Skeletal muscle tissue (tissue), 4 donors: Measurements from ENCODE around the gene OR52B2. TPM values are rescaled to one million over a fixed set of nuclear protein-coding genes. Genes with fewer than 3 reads are reported as not detected.
"Not testable (repeated sequence)": the region's sequence is repeated elsewhere in the genome, so short reads cannot be mapped to it uniquely, and the experiment has no call there.

Source experiments
- H3K27ac ChIP-seq: one replicate; pipeline ENCODE4 v1.7.0; 2013; ENCODE audit warnings: mild to moderate bottlenecking, low read depth, low read length, inconsistent platforms
- H3K27me3 ChIP-seq, 3 donors: one replicate each; pipeline ENCODE4 v1.7.0; 2013; ENCODE audit warnings: low read length in 3 of 3; ENCODE audit not compliant: control insufficient read depth in 3 of 3, insufficient read depth in 3 of 3
- H3K36me3 ChIP-seq, 3 donors: one replicate each; pipeline ENCODE4 v1.7.0; 2013; ENCODE audit warnings: low read length in 3 of 3; ENCODE audit not compliant: control insufficient read depth in 3 of 3, insufficient read depth in 3 of 3
- H3K4me1 ChIP-seq, 3 donors: one replicate each; pipeline ENCODE4 v1.7.0; 2013; ENCODE audit warnings: low read length in 3 of 3, mild to moderate bottlenecking in 3 of 3; ENCODE audit not compliant: control insufficient read depth in 3 of 3, insufficient read depth in 3 of 3
- H3K4me3 ChIP-seq, 3 donors: one replicate each; pipeline ENCODE4 v1.7.0; 2013; ENCODE audit warnings: low read length in 3 of 3
- H3K9ac ChIP-seq, 3 donors: one replicate each; pipeline ENCODE4 v1.7.0; 2013; ENCODE audit warnings: low read length in 3 of 3, mild to moderate bottlenecking in 3 of 3, moderate library complexity in 2 of 3, low read depth in 1 of 3
- H3K9me3 ChIP-seq, 3 donors: one replicate each; pipeline ENCODE4 v1.7.0; 2013; ENCODE audit warnings: low read length in 3 of 3; ENCODE audit not compliant: control insufficient read depth in 3 of 3
- total RNA-seq: library from RNA; depleted of rRNA; stranded (reverse); fragments of >200 nt; gene quantifications from one replicate; pipeline ENCODE4 v1.2.3, GENCODE V29; 2014
- donor health status: Osteomylitis.

The OR52B2 gene
- total RNA-seq, 1 donor from 2014 or later = not detected

DNA sequence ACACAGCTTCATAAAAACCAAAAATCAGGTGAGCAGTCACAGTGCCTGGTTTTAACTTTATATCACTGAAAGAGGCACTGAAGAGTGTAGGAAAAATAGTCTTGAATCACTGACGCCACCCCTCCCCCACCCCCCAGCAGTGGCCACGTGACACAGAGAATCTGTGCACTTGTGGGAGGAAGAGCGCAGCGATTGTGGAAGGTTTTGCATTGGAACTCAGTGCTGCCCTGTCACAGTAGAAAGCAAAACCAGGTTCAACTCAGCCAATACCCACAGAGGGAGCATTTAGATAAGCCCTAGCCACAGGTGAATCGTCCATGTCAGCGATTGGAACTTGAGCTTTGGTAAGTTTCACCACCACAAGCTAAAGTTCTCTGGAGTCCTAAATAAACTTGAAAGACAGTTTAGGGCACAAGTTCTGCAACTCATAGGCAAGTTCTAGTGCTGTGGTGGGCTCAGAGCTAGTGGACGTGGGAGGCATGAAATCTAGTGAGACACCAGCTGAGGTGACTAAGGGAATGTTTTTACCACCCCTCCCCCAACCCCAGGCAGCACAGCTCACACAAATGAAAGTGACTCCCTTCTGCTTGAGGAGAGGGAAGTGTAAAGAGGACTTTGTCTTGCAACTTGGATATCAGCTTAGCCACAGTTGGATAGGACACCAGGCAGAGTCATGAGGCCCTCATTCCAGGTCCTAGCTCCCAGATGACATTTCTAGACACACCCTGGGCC lies 13.3 kb downstream of the OR52B2 start:
- Histone ChIP-seq H3K27me3 (no peaks in the 10 kb centered on the region), H3K36me3 (no peaks in the 10 kb centered on the region), H3K4me1 (no peaks in the 10 kb centered on the region), H3K4me3 (no peak overlapping the region), H3K9me3 (no peaks in the 10 kb centered on the region), H3K9ac (no peak overlapping the region), H3K27ac (no peak overlapping the region)

GRCh38 chr11:6152126-6152525 lies 18.0 kb downstream of the OR52B2 start:
- H3K4me1 ChIP-seq = no peaks in the 10 kb centered on the region
- no peak overlapping the region for H3K9ac ChIP-seq
- H3K4me3 ChIP-seq = no peak overlapping the region
- H3K9me3 ChIP-seq = no peaks in the 10 kb centered on the region
- no peaks in the 10 kb centered on the region for H3K36me3 ChIP-seq
- no peak overlapping the region for H3K27ac ChIP-seq
- H3K27me3 ChIP-seq = no peaks in the 10 kb centered on the region

DNA sequence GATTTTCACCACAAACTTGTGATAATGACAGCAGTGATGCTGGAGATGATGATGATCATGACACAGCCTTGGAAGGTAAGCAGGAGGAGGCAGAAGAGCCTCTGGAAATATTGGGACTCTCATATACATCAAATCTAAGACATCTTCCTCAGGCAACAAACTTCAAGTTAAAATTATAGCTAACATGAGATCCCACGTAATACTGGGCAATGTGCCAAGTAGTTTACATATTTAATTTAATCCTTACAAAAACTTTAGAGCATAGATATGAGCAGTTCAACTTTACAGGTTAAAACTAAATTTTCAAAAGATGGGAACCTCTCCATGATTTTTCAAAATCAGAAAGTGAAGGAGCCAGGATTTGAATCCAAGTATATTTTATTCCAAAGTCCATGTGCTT lies 19.0 kb downstream of the OR52B2 start:
- Histone ChIP-seq H3K27ac (no peak overlapping the region), H3K4me3 (no peak overlapping the region), H3K4me1 (no peaks in the 10 kb centered on the region), H3K36me3 (no peaks in the 10 kb centered on the region), H3K9ac (no peak overlapping the region), H3K9me3 (no peaks in the 10 kb centered on the region), H3K27me3 (no peaks in the 10 kb centered on the region)

- H3K27me3 ChIP-seq, H3K36me3 ChIP-seq, H3K9ac ChIP-seq, H3K27ac ChIP-seq, H3K4me3 ChIP-seq, H3K4me1 ChIP-seq, H3K9me3 ChIP-seq: not testable (repeated sequence)
Observed at GRCh38 chr11:6143737-6144136, 26.4 kb downstream of the OR52B2 start.

DNA sequence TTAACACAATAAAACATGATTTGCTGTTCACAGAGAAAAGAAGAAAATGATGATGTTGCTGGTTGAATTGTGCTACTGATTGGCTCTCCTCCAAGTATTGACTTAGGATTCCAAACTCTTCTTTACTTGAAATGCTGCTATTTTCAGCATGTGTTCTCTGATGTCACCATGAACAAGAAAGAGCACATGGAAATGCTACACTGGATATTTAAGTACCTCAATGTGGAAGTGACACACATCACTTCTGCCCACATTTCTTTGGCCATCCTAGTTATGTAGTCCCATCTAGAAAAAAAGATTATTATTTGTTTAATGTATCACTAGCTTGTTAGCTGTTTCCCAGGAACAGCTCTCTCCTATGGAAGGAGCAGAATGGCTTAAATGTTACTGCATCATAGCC lies 27.2 kb downstream of the OR52B2 start:
- Histone ChIP-seq H3K4me3 (no peak overlapping the region), H3K27ac (no peak overlapping the region), H3K36me3 (no peaks in the 10 kb centered on the region), H3K9me3 (no peaks in the 10 kb centered on the region), H3K9ac (no peak overlapping the region), H3K27me3 (no peaks in the 10 kb centered on the region), H3K4me1 (no peaks in the 10 kb centered on the region)

DNA sequence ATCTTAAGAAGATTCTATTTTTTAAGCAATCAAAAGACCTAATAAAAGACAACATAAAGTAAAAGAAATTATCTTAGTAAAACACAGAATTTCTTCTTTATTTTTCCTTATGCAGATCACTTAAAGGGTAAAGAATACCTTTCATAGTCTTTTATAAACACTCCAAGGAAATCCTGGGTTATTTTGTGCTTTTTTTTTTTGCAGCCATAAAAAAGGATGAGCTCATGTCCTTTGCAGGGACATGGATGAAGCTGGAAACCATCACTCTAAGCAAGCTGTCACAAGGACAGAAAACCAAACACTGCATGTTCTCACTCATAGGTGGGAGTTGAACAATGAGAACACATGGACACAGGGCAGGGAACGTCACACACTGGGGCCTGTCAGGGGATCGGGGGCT lies 34.2 kb downstream of the OR52B2 start:
- not testable (repeated sequence) for H3K9me3 ChIP-seq, H3K4me3 ChIP-seq, H3K27me3 ChIP-seq, H3K9ac ChIP-seq, H3K27ac ChIP-seq, H3K36me3 ChIP-seq, H3K4me1 ChIP-seq

DNA sequence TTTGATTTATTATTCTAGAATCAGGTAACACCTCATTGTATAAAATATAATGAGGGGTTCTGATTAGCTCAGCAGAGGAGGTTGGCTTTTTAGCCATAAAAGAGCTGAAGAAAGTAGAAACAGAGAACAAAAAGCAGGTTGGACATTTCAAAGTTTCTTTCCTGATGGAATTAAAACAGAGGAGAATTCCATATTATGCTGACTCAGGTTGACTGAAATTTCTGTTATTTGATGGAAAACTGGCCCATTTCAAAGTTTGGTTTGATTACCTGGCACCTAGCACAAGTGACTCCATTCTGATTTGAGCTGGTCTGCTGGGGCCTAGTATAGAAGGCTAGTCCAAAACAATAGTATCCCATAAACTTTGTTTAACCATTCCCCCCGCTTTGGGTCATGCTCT lies 37.7 kb downstream of the OR52B2 start:
- no peaks in the 10 kb centered on the region for H3K4me1 ChIP-seq
- H3K9me3 ChIP-seq = no peaks in the 10 kb centered on the region
- H3K36me3 ChIP-seq = no peaks in the 10 kb centered on the region
- H3K9ac ChIP-seq = no peak overlapping the region
- no peak overlapping the region for H3K4me3 ChIP-seq
- no peaks in the 10 kb centered on the region for H3K27me3 ChIP-seq
- no peak overlapping the region for H3K27ac ChIP-seq

GRCh38 chr11:6129635-6130034 lies 40.5 kb downstream of the OR52B2 start:
- H3K27ac ChIP-seq = no peak overlapping the region
- no peaks in the 10 kb centered on the region for H3K36me3 ChIP-seq
- H3K9me3 ChIP-seq = no peaks in the 10 kb centered on the region
- H3K4me1 ChIP-seq = no peaks in the 10 kb centered on the region
- no peak overlapping the region for H3K4me3 ChIP-seq
- H3K27me3 ChIP-seq = no peaks in the 10 kb centered on the region
- no peak overlapping the region for H3K9ac ChIP-seq

GRCh38 chr11:6129011-6129410 lies 41.1 kb downstream of the OR52B2 start:
- no peak overlapping the region for H3K4me3 ChIP-seq
- no peaks in the 10 kb centered on the region for H3K4me1 ChIP-seq
- no peaks in the 10 kb centered on the region for H3K9me3 ChIP-seq
- H3K36me3 ChIP-seq = no peaks in the 10 kb centered on the region
- H3K27ac ChIP-seq = no peak overlapping the region
- H3K27me3 ChIP-seq = no peaks in the 10 kb centered on the region
- H3K9ac ChIP-seq = no peak overlapping the region

- H3K9ac ChIP-seq = no peak overlapping the region
- H3K9me3 ChIP-seq = no peaks in the 10 kb centered on the region
- no peaks in the 10 kb centered on the region for H3K4me1 ChIP-seq
- no peak overlapping the region for H3K4me3 ChIP-seq
- no peaks in the 10 kb centered on the region for H3K27me3 ChIP-seq
- H3K27ac ChIP-seq = no peak overlapping the region
- no peaks in the 10 kb centered on the region for H3K36me3 ChIP-seq
Observed at GRCh38 chr11:6127881-6128280, 42.2 kb downstream of the OR52B2 start.
